Measurements from ENCODE around the gene PIGV. TPM values are rescaled to one million over a fixed set of nuclear protein-coding genes. Genes with fewer than 3 reads are reported as not detected.
"Not testable (repeated sequence)": the region's sequence is repeated elsewhere in the genome, so short reads cannot be mapped to it uniquely, and the experiment has no call there.

PIGV gene
- total and polyA plus RNA-seq, 3 donors from 2014 or later: 47.6 to 101 (median 52.5) TPM

DNA sequence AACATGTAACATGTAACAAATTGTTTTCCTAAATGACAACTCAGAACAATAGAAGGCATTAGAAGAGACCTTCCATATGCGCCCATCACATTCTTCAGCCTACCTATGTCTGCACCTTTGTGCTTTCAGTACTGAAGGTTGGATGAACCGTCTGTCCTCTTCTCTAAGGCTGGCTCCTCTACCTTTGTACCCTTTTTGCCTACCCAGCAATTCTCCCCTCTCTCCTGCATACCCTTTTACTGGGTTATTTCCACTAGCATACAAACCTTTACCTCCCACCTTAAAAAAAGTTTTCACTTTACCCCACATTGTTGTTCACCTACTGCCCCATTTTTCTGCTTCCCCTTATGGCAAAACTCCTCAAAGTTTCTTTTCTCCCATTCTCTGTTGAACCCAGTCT is 5.2 kb downstream of the PIGV start:
- 85 to 90% methylated on average over 2 of the region's 2 CpGs for WGBS, 2 donors
- no peak overlapping the region for H3K4me3 ChIP-seq
- intact Hi-C loops (cut with DNase I; ENCODE audit: low total_unique reads): loop anchor here (5.0 kb wide), 1 partner anchor 186 kb away; no protein-coding TSS in a partner anchor
- no peak for TF ChIP-seq POLR2A (IDR thresholded peaks at IDR 0.05)
- no peak for TF ChIP-seq CTCF (IDR thresholded peaks at IDR 0.05)
- no peak overlapping the region for H3K27ac ChIP-seq
- H3K9me3 ChIP-seq: no peaks in the 10 kb centered on the region
- peaks cover 7% of the 10 kb centered on the region for H3K4me1 ChIP-seq
- no peaks in the 10 kb centered on the region for H3K36me3 ChIP-seq (ENCODE audit: low read depth, missing control alignments)
- no peak for DNase-seq
- no peaks in the 10 kb centered on the region for H3K27me3 ChIP-seq

- peaks cover 2% of the 10 kb centered on the region for H3K4me1 ChIP-seq
- no peak overlapping the region for H3K4me3 ChIP-seq
- DNase-seq: no peak
- TF ChIP-seq CTCF (IDR thresholded peaks at IDR 0.05) (no peak), POLR2A (IDR thresholded peaks at IDR 0.05) (no peak)
- H3K27me3 ChIP-seq: no peaks in the 10 kb centered on the region
- H3K36me3 ChIP-seq (ENCODE audit: low read depth, missing control alignments): no peaks in the 10 kb centered on the region
- intact Hi-C loops (cut with DNase I; ENCODE audit: low total_unique reads): loop anchor here (5.0 kb wide), 1 partner anchor 187 kb away; no protein-coding TSS in a partner anchor
- WGBS, 2 donors: 88 to 91% methylated on average over 5 of the region's 5 CpGs
- no peaks in the 10 kb centered on the region for H3K9me3 ChIP-seq
- no peak overlapping the region for H3K27ac ChIP-seq
Observed at GRCh38 chr1:26794391-26794790, 6.6 kb downstream of the PIGV start.

DNA sequence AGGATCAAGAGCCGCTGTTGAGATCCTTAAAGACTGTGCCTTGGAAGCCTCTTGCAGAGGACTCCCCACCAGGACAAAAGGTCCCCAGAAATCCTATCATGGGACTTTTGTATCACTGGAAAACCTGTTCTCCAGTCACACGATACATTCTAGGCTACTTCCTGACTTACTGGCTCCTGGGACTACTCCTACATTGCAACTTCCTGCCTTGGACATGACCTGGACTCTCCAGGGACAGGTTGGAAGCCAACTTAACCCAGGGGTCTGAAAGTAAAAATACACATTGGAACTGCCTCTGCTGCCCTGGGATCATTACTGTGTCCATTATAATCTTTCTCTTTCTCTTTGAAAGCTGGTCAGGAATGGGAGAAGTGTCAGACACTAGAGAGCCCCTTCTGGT is 9.9 kb downstream of the PIGV start:
- Histone ChIP-seq H3K27ac (no peak overlapping the region), H3K27me3 (no peaks in the 10 kb centered on the region), H3K9me3 (no peaks in the 10 kb centered on the region), H3K36me3 (ENCODE audit: low read depth, missing control alignments) (no peaks in the 10 kb centered on the region), H3K4me3 (no peak overlapping the region), H3K4me1 (peaks cover 11% of the 10 kb centered on the region)
- TF ChIP-seq POLR2A (IDR thresholded peaks at IDR 0.05) (no peak), CTCF (IDR thresholded peaks at IDR 0.05) (no peak)
- no peak for DNase-seq
- WGBS, 2 donors: 79 to 89% methylated on average over 2 of the region's 2 CpGs
- intact Hi-C loops (cut with DNase I; ENCODE audit: low total_unique reads): no loop called here

- no peaks in the 10 kb centered on the region for H3K36me3 ChIP-seq (ENCODE audit: low read depth, missing control alignments)
- TF ChIP-seq CTCF (IDR thresholded peaks at IDR 0.05): no peak
- TF ChIP-seq POLR2A (IDR thresholded peaks at IDR 0.05): no peak
- peak; percentile 53 for DNase-seq
- H3K27ac ChIP-seq: peak overlapping the region in 1 of 2 donors; percentile 5
- peaks cover 11% of the 10 kb centered on the region for H3K4me1 ChIP-seq
- WGBS, 2 donors: 38 to 66% methylated on average over 5 of the region's 5 CpGs
- intact Hi-C loops (cut with DNase I; ENCODE audit: low total_unique reads): no loop called here
- H3K4me3 ChIP-seq: no peak overlapping the region
- H3K9me3 ChIP-seq: no peaks in the 10 kb centered on the region
- H3K27me3 ChIP-seq: no peaks in the 10 kb centered on the region
Observed at GRCh38 chr1:26799479-26800142, 11.9 kb downstream of the PIGV start.

- H3K27me3 ChIP-seq; intact Hi-C loops (cut with DNase I; ENCODE audit: low total_unique reads); H3K36me3 ChIP-seq (ENCODE audit: low read depth, missing control alignments); DNase-seq; H3K27ac ChIP-seq; H3K9me3 ChIP-seq; H3K4me3 ChIP-seq: not testable (repeated sequence)
- H3K4me1 ChIP-seq: peaks cover 11% of the 10 kb centered on the region
- WGBS, 2 donors: 86% methylated on average over 19 of the region's 36 CpGs; no CpG with 5 or more reads in 1 of the 2 donors
Observed at GRCh38 chr1:26803932-26804331, 16.2 kb downstream of the PIGV start.

All from testis (tissue), 3 donors.